Osteoblast (primary cell): ENCODE measurements around the gene HSF5. TPM values are rescaled to one million over a fixed set of nuclear protein-coding genes. Genes with fewer than 3 reads are reported as not detected.

Source experiments
- DNase-seq: peaks from one replicate; pipeline ENCODE4 v3.0.0; 2011; ENCODE audit warnings: low spot score, mixed read lengths; ENCODE audit not compliant: insufficient read length; ENCODE audit errors: missing footprints
- H2AFZ ChIP-seq: 2 replicates; pipeline ENCODE4 v1.6.0; 2011; ENCODE audit warnings: mild to moderate bottlenecking, low read length
- H3K27ac ChIP-seq: 2 replicates; pipeline ENCODE4 v1.5.1; 2011; ENCODE audit warnings: mild to moderate bottlenecking, low read depth, low read length, moderate library complexity
- H3K27me3 ChIP-seq: 2 replicates; pipeline ENCODE4 v1.6.0; 2012; ENCODE audit warnings: mild to moderate bottlenecking, control low read depth, inconsistent platforms, low read length, moderate library complexity; ENCODE audit not compliant: insufficient read depth
- H3K36me3 ChIP-seq: 2 replicates; pipeline ENCODE4 v1.5.1; 2011; ENCODE audit warnings: mild to moderate bottlenecking, low read length, control low read depth, moderate library complexity; ENCODE audit not compliant: insufficient read depth
- H3K4me1 ChIP-seq: 2 replicates; pipeline ENCODE4 v1.5.1; 2011; ENCODE audit warnings: mild to moderate bottlenecking, low read length, control low read depth, moderate library complexity; ENCODE audit not compliant: insufficient read depth
- H3K4me2 ChIP-seq: 2 replicates; pipeline ENCODE4 v1.6.0; 2011; ENCODE audit warnings: mild to moderate bottlenecking, low read length; ENCODE audit not compliant: insufficient read depth
- H3K4me3 ChIP-seq: fragments of 200-600 bp; sonication (generic); 3 replicates; pipeline ENCODE4 v1.5.1; 2012; ENCODE audit warnings: mild to moderate bottlenecking, low read length, inconsistent platforms; ENCODE audit not compliant: insufficient read depth
- H3K79me2 ChIP-seq: 2 replicates; pipeline ENCODE4 v1.6.0; 2012; ENCODE audit warnings: mild to moderate bottlenecking, low read length, control low read depth, inconsistent platforms; ENCODE audit not compliant: insufficient read depth
- H3K9me3 ChIP-seq: 2 replicates; pipeline ENCODE4 v1.5.1; 2011; ENCODE audit warnings: low read depth, low read length, control low read depth
- H4K20me1 ChIP-seq: 2 replicates; pipeline ENCODE4 v1.6.0; 2012; ENCODE audit warnings: mild to moderate bottlenecking, low read length, control low read depth; ENCODE audit not compliant: insufficient read depth
- CTCF ChIP-seq: IDR thresholded peaks from 2 replicates; pipeline ENCODE4 v1.5.1; 2011; ENCODE audit warnings: mild to moderate bottlenecking, low read depth, low read length, moderate library complexity; ENCODE audit errors: extremely low read depth
- total RNA-seq: library from RNA; depleted of rRNA; stranded (reverse); fragments of >200 nt; gene quantifications from 2 replicates; pipeline ENCODE4 v1.2.3, GENCODE V29; 2012

The HSF5 gene
- total RNA-seq, 1 donor: under 0.01 TPM

GRCh38 chr17:58436245-58436644, 52.0 kb downstream of the HSF5 start:
- H2AFZ ChIP-seq: no peak overlapping the region
- no peak for TF ChIP-seq CTCF
- H3K4me2 ChIP-seq: no peak overlapping the region
- H3K4me1 ChIP-seq: no peaks in the 10 kb centered on the region
- H4K20me1 ChIP-seq: no peaks in the 10 kb centered on the region
- peaks cover 11% of the 10 kb centered on the region for H3K27me3 ChIP-seq
- no peaks in the 10 kb centered on the region for H3K79me2 ChIP-seq
- no peaks in the 10 kb centered on the region for H3K36me3 ChIP-seq
- no peak for DNase-seq
- H3K9me3 ChIP-seq: no peaks in the 10 kb centered on the region
- no peak overlapping the region for H3K4me3 ChIP-seq
- no peak overlapping the region for H3K27ac ChIP-seq

GRCh38 chr17:58432806-58433573, 55.2 kb downstream of the HSF5 start:
- Histone ChIP-seq H3K9me3 (no peaks in the 10 kb centered on the region), H3K27me3 (peaks cover 11% of the 10 kb centered on the region), H3K4me2 (no peak overlapping the region), H3K4me1 (no peaks in the 10 kb centered on the region), H3K27ac (no peak overlapping the region), H3K79me2 (no peaks in the 10 kb centered on the region), H3K36me3 (no peaks in the 10 kb centered on the region), H3K4me3 (no peak overlapping the region), H2AFZ (no peak overlapping the region), H4K20me1 (no peaks in the 10 kb centered on the region)
- no peak for TF ChIP-seq CTCF
- DNase-seq: no peak

GRCh38 chr17:58427807-58428206, 60.4 kb downstream of the HSF5 start:
- Histone ChIP-seq H3K27ac (no peak overlapping the region), H3K27me3 (peaks cover 3% of the 10 kb centered on the region), H4K20me1 (no peaks in the 10 kb centered on the region), H3K36me3 (no peaks in the 10 kb centered on the region), H3K4me2 (no peak overlapping the region), H3K4me1 (no peaks in the 10 kb centered on the region), H3K4me3 (no peak overlapping the region), H3K9me3 (no peaks in the 10 kb centered on the region), H2AFZ (no peak overlapping the region), H3K79me2 (no peaks in the 10 kb centered on the region)
- TF ChIP-seq CTCF: no peak
- no peak for DNase-seq

- no peak overlapping the region for H3K4me2 ChIP-seq
- peaks cover 3% of the 10 kb centered on the region for H3K4me1 ChIP-seq
- no peaks in the 10 kb centered on the region for H3K79me2 ChIP-seq
- H3K36me3 ChIP-seq: no peaks in the 10 kb centered on the region
- no peak overlapping the region for H3K27ac ChIP-seq
- H3K4me3 ChIP-seq: no peak overlapping the region
- peak; percentile 23 for DNase-seq
- H3K9me3 ChIP-seq: no peaks in the 10 kb centered on the region
- no peak overlapping the region for H2AFZ ChIP-seq
- no peaks in the 10 kb centered on the region for H4K20me1 ChIP-seq
- no peak for TF ChIP-seq CTCF
- peaks cover 21% of the 10 kb centered on the region for H3K27me3 ChIP-seq
These were observed 66.5 kb downstream of the HSF5 start for GRCh38 chr17:58421711-58422110.
